GM19193 (cell line): ENCODE measurements around the gene FOLR2.

Experiments used
- POLR2A ChIP-seq: IDR thresholded peaks from 4 replicates; pipeline ENCODE4 v1.6.1; 2011; ENCODE audit not compliant: insufficient read depth, insufficient read length; ENCODE audit errors: extremely low read depth

Gene FOLR2

GRCh38 chr11:72227316-72228228 lies 11.0 kb downstream of the FOLR2 start:
- peak; percentile 17 for TF ChIP-seq POLR2A

GRCh38 chr11:72228229-72228843 lies 11.7 kb downstream of the FOLR2 start:
- no peak for TF ChIP-seq POLR2A

GRCh38 chr11:72228844-72229231 lies 12.2 kb downstream of the FOLR2 start:
- no peak for TF ChIP-seq POLR2A

GRCh38 chr11:72229336-72229924 lies 12.8 kb downstream of the FOLR2 start:
- TF ChIP-seq POLR2A, result no peak

- TF ChIP-seq POLR2A, result no peak
Measured at GRCh38 chr11:72229925-72230763, 13.6 kb downstream of the FOLR2 start.

- TF ChIP-seq POLR2A, result no peak
Measured at GRCh38 chr11:72230764-72231365, 14.3 kb downstream of the FOLR2 start.

- TF ChIP-seq POLR2A, result no peak
Measured at GRCh38 chr11:72231396-72232259, 15.0 kb downstream of the FOLR2 start.

- no peak for TF ChIP-seq POLR2A
Measured at GRCh38 chr11:72232260-72233055, 15.9 kb downstream of the FOLR2 start.

- TF ChIP-seq POLR2A, result no peak
Measured at GRCh38 chr11:72233056-72233772, 16.6 kb downstream of the FOLR2 start.

GRCh38 chr11:72233773-72234513 lies 17.3 kb downstream of the FOLR2 start:
- TF ChIP-seq POLR2A, result peak; percentile 6

- no peak for TF ChIP-seq POLR2A
Measured at GRCh38 chr11:72234514-72234830, 17.9 kb downstream of the FOLR2 start.

- TF ChIP-seq POLR2A, result no peak
Measured at GRCh38 chr11:72234920-72235319, 18.3 kb downstream of the FOLR2 start.
